Tibial nerve (tissue), 4 donors: Measurements from ENCODE around the gene CES1. TPM values are rescaled to one million over a fixed set of nuclear protein-coding genes. Genes with fewer than 3 reads are reported as not detected.
"Not testable (repeated sequence)": the region's sequence is repeated elsewhere in the genome, so short reads cannot be mapped to it uniquely, and the experiment has no call there.

Source experiments
- DNase-seq, 2 donors: peaks; one replicate each; pipeline ENCODE4 v3.0.0-alpha.2; 2019; ENCODE audit warnings: low spot score in 2 of 2
- H3K27ac ChIP-seq, 4 donors: fragments of 200-600 bp; sonication (generic) in 3 of 4; one replicate each; pipeline ENCODE4 v1.5.1; 2017 to 2019; ENCODE audit warnings: mild to moderate bottlenecking in 1 of 4
- H3K27me3 ChIP-seq, 2 donors: fragments of 200-600 bp; sonication (generic) in 1 of 2; one replicate each; pipeline versions ENCODE4 v1.5.1 to v1.6.0; 2017 to 2019
- H3K36me3 ChIP-seq, 3 donors: fragments of 200-600 bp; sonication (generic); one replicate each; pipeline ENCODE4 v1.5.1; 2018 to 2019
- H3K4me1 ChIP-seq, 4 donors: fragments of 200-600 bp; sonication (generic) in 3 of 4; one replicate each; pipeline ENCODE4 v1.5.1; 2017 to 2019
- H3K4me3 ChIP-seq, 4 donors: fragments of 200-600 bp; sonication (generic) in 3 of 4; one replicate each; pipeline ENCODE4 v1.5.1; 2017 to 2019; ENCODE audit warnings: mild to moderate bottlenecking in 1 of 4, moderate library complexity in 1 of 4
- H3K9me3 ChIP-seq, 4 donors: fragments of 200-600 bp; sonication (generic) in 3 of 4; one replicate each; pipeline ENCODE4 v1.5.1; 2017 to 2019
- EP300 ChIP-seq, 2 donors: sonication (generic); formaldehyde crosslinking; IDR thresholded peaks; one replicate each; pipeline ENCODE4 v1.6.1; 2017; ENCODE audit warnings: antibody characterized with exemption in 2 of 2, mild to moderate bottlenecking in 1 of 2
- POLR2A ChIP-seq, 2 donors: fragments of 450-650 bp; IDR thresholded peaks; one replicate each; pipeline ENCODE4 v1.6.1; 2017; ENCODE audit warnings: antibody characterized with exemption in 2 of 2, mild to moderate bottlenecking in 2 of 2, moderate library complexity in 2 of 2
- WGBS, 2 donors: methylation state at CpG; one replicate each; pipeline ENCODE4 v1.1.5; 2018; 5-methylcytosine and 5-hydroxymethylcytosine counted together
- total RNA-seq, 4 donors: library from RNA; depleted of rRNA; stranded (reverse); fragments of >200 nt; gene quantifications; one replicate each; pipeline ENCODE4 v1.1.0, GENCODE V29; 2016
- TF ChIP-seq, protein P1 (sequence below), 5 experiments: fragments of 200-600 bp in 3 of 5; fragments of 450-650 bp in 2 of 5; sonication (generic) in 3 of 5; IDR thresholded peaks; one replicate each; pipeline ENCODE4 v1.5.1; 2016 to 2019; ENCODE audit warnings: antibody characterized with exemption in 5 of 5, mild to moderate bottlenecking in 3 of 5, moderate library complexity in 2 of 5

CES1 gene
- total RNA-seq, 4 donors from 2014 or later = 18.8 to 54.5 (median 37.3) TPM

DNA sequence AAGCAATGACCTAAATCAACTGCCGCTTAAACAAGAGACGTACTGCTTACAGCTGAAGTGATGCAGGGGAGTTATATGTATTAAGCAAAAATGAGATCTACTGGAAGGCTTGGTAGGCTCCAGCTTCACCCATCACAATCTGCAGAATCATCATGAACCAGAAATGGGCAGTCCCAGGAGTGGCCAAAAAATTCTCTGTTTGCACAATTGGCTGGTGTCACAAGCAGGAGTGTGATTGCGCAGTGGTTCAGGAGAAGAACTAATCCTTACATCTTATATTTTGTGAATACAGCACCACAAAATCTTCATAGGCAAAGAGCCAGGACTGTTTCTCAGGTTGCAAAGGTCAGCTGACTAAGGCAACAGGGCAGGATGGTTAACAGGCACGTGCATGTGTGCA is 75.9 kb downstream of the CES1 start:
- Histone ChIP-seq H3K27me3 (no peaks in the 10 kb centered on the region), H3K4me3 (no peak overlapping the region), H3K4me1 (peaks cover 0 to 7% (median 0%) of the 10 kb centered on the region in 4 donors), H3K27ac (no peak overlapping the region), H3K36me3 (no peaks in the 10 kb centered on the region), H3K9me3 (peaks cover 0 to 22% (median 0%) of the 10 kb centered on the region in 4 donors)
- no peak for DNase-seq
- whole genome bisulfite sequencing, 2 donors = 71 to 78% methylated on average over 4 of the region's 4 CpGs
- TF ChIP-seq, protein P1, sequence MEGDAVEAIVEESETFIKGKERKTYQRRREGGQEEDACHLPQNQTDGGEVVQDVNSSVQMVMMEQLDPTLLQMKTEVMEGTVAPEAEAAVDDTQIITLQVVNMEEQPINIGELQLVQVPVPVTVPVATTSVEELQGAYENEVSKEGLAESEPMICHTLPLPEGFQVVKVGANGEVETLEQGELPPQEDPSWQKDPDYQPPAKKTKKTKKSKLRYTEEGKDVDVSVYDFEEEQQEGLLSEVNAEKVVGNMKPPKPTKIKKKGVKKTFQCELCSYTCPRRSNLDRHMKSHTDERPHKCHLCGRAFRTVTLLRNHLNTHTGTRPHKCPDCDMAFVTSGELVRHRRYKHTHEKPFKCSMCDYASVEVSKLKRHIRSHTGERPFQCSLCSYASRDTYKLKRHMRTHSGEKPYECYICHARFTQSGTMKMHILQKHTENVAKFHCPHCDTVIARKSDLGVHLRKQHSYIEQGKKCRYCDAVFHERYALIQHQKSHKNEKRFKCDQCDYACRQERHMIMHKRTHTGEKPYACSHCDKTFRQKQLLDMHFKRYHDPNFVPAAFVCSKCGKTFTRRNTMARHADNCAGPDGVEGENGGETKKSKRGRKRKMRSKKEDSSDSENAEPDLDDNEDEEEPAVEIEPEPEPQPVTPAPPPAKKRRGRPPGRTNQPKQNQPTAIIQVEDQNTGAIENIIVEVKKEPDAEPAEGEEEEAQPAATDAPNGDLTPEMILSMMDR (IDR thresholded peaks at IDR 0.05) = no peak
- no peak for TF ChIP-seq POLR2A (IDR thresholded peaks at IDR 0.05)

DNA sequence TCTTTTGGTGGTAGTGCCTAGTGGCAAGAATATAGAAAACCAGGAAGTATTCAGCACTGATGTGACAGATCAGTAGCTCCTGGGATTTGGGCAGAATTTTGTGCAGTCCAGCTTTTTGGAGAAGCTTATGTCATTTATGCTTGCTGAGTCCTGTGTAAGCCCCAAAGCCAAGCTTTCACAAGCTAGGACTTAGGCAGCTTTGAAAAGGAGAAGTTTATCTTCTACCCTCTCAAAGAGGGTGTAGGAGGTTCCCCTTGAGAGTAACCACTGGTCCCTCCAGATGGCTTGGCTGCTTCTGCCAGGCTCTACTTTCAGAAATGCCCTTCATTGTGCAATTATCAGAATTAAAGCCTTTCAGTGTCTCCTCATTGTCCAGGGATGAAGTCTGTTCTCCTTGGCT is 78.8 kb downstream of the CES1 start:
- Histone ChIP-seq H3K36me3 (no peaks in the 10 kb centered on the region), H3K27me3 (no peaks in the 10 kb centered on the region), H3K9me3 (peaks cover 0 to 22% (median 0%) of the 10 kb centered on the region in 4 donors), H3K4me1 (no peaks in the 10 kb centered on the region), H3K27ac (no peak overlapping the region), H3K4me3 (no peak overlapping the region)
- TF ChIP-seq EP300 (IDR thresholded peaks at IDR 0.05) = no peak
- TF ChIP-seq, protein P1 (IDR thresholded peaks at IDR 0.05) = no peak
- TF ChIP-seq POLR2A (IDR thresholded peaks at IDR 0.05) = no peak
- no peak for DNase-seq

DNA sequence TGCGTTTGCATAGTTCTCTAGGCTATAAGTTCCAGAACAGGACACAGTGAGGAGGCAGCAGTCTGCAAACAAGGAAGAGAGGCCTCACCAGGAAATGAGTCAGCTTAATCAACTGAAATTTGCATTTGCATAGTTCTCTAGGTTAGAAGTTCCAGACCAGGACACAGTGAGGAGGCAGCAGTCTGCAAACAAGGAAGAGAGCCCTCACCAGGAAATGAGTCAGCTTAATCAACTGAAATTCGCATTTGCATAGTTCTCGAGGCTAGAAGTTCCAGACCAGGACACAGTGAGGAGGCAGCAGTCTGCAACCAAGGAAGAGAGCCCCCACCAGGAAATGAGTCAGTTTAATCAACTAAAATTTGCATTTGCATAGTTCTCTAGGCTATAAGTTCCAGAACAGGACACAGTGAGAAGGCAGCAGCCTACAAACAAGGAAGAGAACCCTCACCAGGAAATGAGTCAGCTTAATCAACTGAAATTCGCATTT is 79.7 kb downstream of the CES1 start:
- H3K36me3 ChIP-seq, H3K27ac ChIP-seq, H3K4me3 ChIP-seq, H3K27me3 ChIP-seq, H3K4me1 ChIP-seq, DNase-seq: not testable (repeated sequence)
- peaks cover 0 to 22% (median 0%) of the 10 kb centered on the region in 4 donors for H3K9me3 ChIP-seq
- 55 to 62% methylated on average over 4 of the region's 4 CpGs for WGBS, 2 donors

Other genes with a start within 250 kb of the CES1 start
- gene SLC6A2, start 177.1 kb downstream of the CES1 start, total RNA-seq = under 1 TPM in 3 of 4 donors, not detected in 1; 0.22 to 0.59 (median 0.30) TPM
- not detected for gene CES5A, start 42.3 kb upstream of the CES1 start, total RNA-seq